ENCODE measurements around the gene ZMAT3.
"Not testable (repeated sequence)": the region's sequence is repeated elsewhere in the genome, so short reads cannot be mapped to it uniquely, and the experiment has no call there.

Gene ZMAT3

GRCh38 chr3:179036226-179036625 is 35.4 kb downstream of the ZMAT3 start (continued):
- TF ChIP-seq ZNF169 (tag by site-specific recombination; IDR thresholded peaks at IDR 0.05) (no peak), MEIS1 (CRISPR knock-in tag; IDR thresholded peaks at IDR 0.05; ENCODE audit: borderline replicate concordance) (no peak), ZNF677 (tag by site-specific recombination; IDR thresholded peaks at IDR 0.05) (no peak), SCRT1 (tag by site-specific recombination; IDR thresholded peaks at IDR 0.05; ENCODE audit: borderline replicate concordance) (no peak)

GRCh38 chr3:179035232-179035631 is 36.4 kb downstream of the ZMAT3 start:
- no peaks in the 10 kb centered on the region for H3K9me3 ChIP-seq (ENCODE audit: control insufficient read depth, insufficient read depth, low read depth, low read length)
- POLR2A ChIA-PET: no interaction called here
- H3K27ac ChIP-seq (ENCODE audit: extremely low read depth, low read depth, low read length): no peak overlapping the region
- TF ChIP-seq ZNF501 (tag by site-specific recombination; IDR thresholded peaks at IDR 0.05): no peak
- no peak for TF ChIP-seq ZNF37A (tag by site-specific recombination; IDR thresholded peaks at IDR 0.05)
- no peak for TF ChIP-seq HIC1 (tag by site-specific recombination; IDR thresholded peaks at IDR 0.05)
- no peak for TF ChIP-seq ZNF692 (tag by site-specific recombination; IDR thresholded peaks at IDR 0.05)
- peaks cover 0 to 9% of the 10 kb centered on the region in 2 experiments; a peak in 1 of 3 replicates for H3K36me3 ChIP-seq (ENCODE audit: control insufficient read depth in 2 of 2, insufficient read depth in 1 of 2, low read length in 2 of 2)
- H3K4me1 ChIP-seq (ENCODE audit: control insufficient read depth, insufficient read depth, low read length): no peaks in the 10 kb centered on the region
- no peak overlapping the region for H3K4me3 ChIP-seq (ENCODE audit: low read depth, low read length)
- CTCF ChIA-PET: interaction anchor here (1.1 kb wide), 1 partner anchor 37 kb away, joined by 3 read pairs; no protein-coding TSS in a partner anchor

GRCh38 chr3:179033304-179033657 is 38.3 kb downstream of the ZMAT3 start:
- CTCF ChIA-PET; H3K9me3 ChIP-seq (ENCODE audit: control insufficient read depth, insufficient read depth, low read depth, low read length); H3K36me3 ChIP-seq (ENCODE audit: control insufficient read depth in 2 of 2, insufficient read depth in 1 of 2, low read length in 2 of 2); H3K4me1 ChIP-seq (ENCODE audit: control insufficient read depth, insufficient read depth, low read length); POLR2A ChIA-PET; H3K27ac ChIP-seq (ENCODE audit: extremely low read depth, low read depth, low read length); H3K4me3 ChIP-seq (ENCODE audit: low read depth, low read length): not testable (repeated sequence)

GRCh38 chr3:179032454-179033303 is 38.9 kb downstream of the ZMAT3 start:
- H3K27ac ChIP-seq (ENCODE audit: extremely low read depth, low read depth, low read length); H3K4me1 ChIP-seq (ENCODE audit: control insufficient read depth, insufficient read depth, low read length); CTCF ChIA-PET; H3K36me3 ChIP-seq (ENCODE audit: control insufficient read depth in 2 of 2, insufficient read depth in 1 of 2, low read length in 2 of 2); H3K4me3 ChIP-seq (ENCODE audit: low read depth, low read length); H3K9me3 ChIP-seq (ENCODE audit: control insufficient read depth, insufficient read depth, low read depth, low read length); POLR2A ChIA-PET: not testable (repeated sequence)

GRCh38 chr3:179029096-179029495 is 42.5 kb downstream of the ZMAT3 start:
- no peak overlapping the region for H3K4me3 ChIP-seq (ENCODE audit: low read depth, low read length)
- H3K36me3 ChIP-seq (ENCODE audit: control insufficient read depth in 2 of 2, insufficient read depth in 1 of 2, low read length in 2 of 2): peaks cover 0 to 18% of the 10 kb centered on the region in 2 experiments; a peak in 1 of 3 replicates
- ChIA-PET POLR2A (no interaction called here), CTCF (interaction anchor here (1.0 kb wide), 1 partner anchor 13 kb away, joined by 4 read pairs; no protein-coding TSS in a partner anchor)
- H3K4me1 ChIP-seq (ENCODE audit: control insufficient read depth, insufficient read depth, low read length): 0 out of 2 replicates have a peak, but pooled peaks cover 4% of the 10 kb centered on the region
- H3K9me3 ChIP-seq (ENCODE audit: control insufficient read depth, insufficient read depth, low read depth, low read length): no peaks in the 10 kb centered on the region
- TF ChIP-seq ZNF530 (tag by site-specific recombination; IDR thresholded peaks at IDR 0.05; ENCODE audit: low read depth): no peak
- no peak for TF ChIP-seq BCL6B (tag by site-specific recombination; IDR thresholded peaks at IDR 0.05)
- no peak overlapping the region for H3K27ac ChIP-seq (ENCODE audit: extremely low read depth, low read depth, low read length)

All from HEK293 (cell line).